GM23338 (cell line): ENCODE data around the gene DTD2. TPM values are rescaled to one million over a fixed set of nuclear protein-coding genes. Genes with fewer than 3 reads are reported as not detected.

ENCODE experiments used
- ATAC-seq: fragments of 200-7000 bp; cut with Tn5 transposase; 3 replicates; pipeline ENCODE4 v1.9.1; 2020
- DNase-seq: peaks from one replicate; pipeline ENCODE4 v3.0.0-alpha.2; 2015; ENCODE audit warnings: low spot score
- H2AFZ ChIP-seq: fragments of 200-600 bp; sonication (generic); 2 replicates; pipeline ENCODE4 v1.8.0; 2016; ENCODE audit warnings: antibody characterized with exemption, mild to moderate bottlenecking, moderate library complexity
- H3F3A ChIP-seq: fragments of 200-600 bp; sonication (generic); replicated peaks from 2 replicates; pipeline ENCODE4 v1.8.0; 2017; ENCODE audit warnings: antibody characterized with exemption, mixed run types, low read depth
- H3K27ac ChIP-seq: fragments of 200-600 bp; sonication (generic); 2 replicates; pipeline ENCODE4 v1.6.1; 2016; ENCODE audit warnings: low read depth
- H3K27me3 ChIP-seq: fragments of 200-600 bp; sonication (generic); 2 replicates; pipeline ENCODE4 v1.8.0; 2016; ENCODE audit warnings: mild to moderate bottlenecking, mixed run types, moderate library complexity; ENCODE audit not compliant: insufficient read depth
- H3K36me3 ChIP-seq: fragments of 200-600 bp; sonication (generic); 2 replicates; pipeline ENCODE4 v1.8.0; 2016; ENCODE audit warnings: mild to moderate bottlenecking; ENCODE audit not compliant: insufficient read depth
- H3K4me1 ChIP-seq: fragments of 200-600 bp; sonication (generic); 2 replicates; pipeline ENCODE4 v1.8.0; 2016; ENCODE audit warnings: mild to moderate bottlenecking, moderate library complexity; ENCODE audit not compliant: insufficient read depth
- H3K4me2 ChIP-seq: fragments of 200-600 bp; sonication (generic); 2 replicates; pipeline ENCODE4 v1.7.1; 2017; ENCODE audit warnings: mixed run types
- H3K4me3 ChIP-seq: fragments of 200-600 bp; sonication (generic); 2 replicates; pipeline ENCODE4 v1.6.1; 2016; ENCODE audit warnings: mixed run types
- H3K79me2 ChIP-seq: fragments of 200-600 bp; sonication (generic); replicated peaks from 2 replicates; pipeline ENCODE4 v1.8.0; 2017; ENCODE audit warnings: mild to moderate bottlenecking; ENCODE audit not compliant: insufficient read depth
- H3K9me2 ChIP-seq: fragments of 200-600 bp; sonication (generic); 2 replicates; pipeline ENCODE4 v1.8.0; 2017; ENCODE audit not compliant: insufficient read depth
- H4K20me1 ChIP-seq: fragments of 200-600 bp; sonication (generic); replicated peaks from 2 replicates; pipeline ENCODE4 v1.8.0; 2017; ENCODE audit warnings: mild to moderate bottlenecking; ENCODE audit not compliant: insufficient read depth
- H3K27ac Mint-ChIP-seq: 2 replicates; pipeline ENCODE4 v1.8.0; 2020; ENCODE audit warnings: inconsistent platforms, mild to moderate bottlenecking, moderate library complexity, mixed read lengths
- H3K27me3 Mint-ChIP-seq: 3 replicates; pipeline ENCODE4 v1.8.0; 2022; ENCODE audit warnings: low read depth, mild to moderate bottlenecking, moderate library complexity, mixed read lengths, inconsistent platforms; ENCODE audit not compliant: insufficient read depth, poor library complexity
- H3K36me3 Mint-ChIP-seq: 3 replicates; pipeline ENCODE4 v1.8.0; 2021; ENCODE audit warnings: low read depth, mild to moderate bottlenecking, inconsistent platforms, moderate library complexity, mixed read lengths
- H3K4me1 Mint-ChIP-seq: 3 replicates; pipeline ENCODE4 v1.8.0; 2020; ENCODE audit warnings: mild to moderate bottlenecking, inconsistent platforms, mixed read lengths
- H3K4me3 Mint-ChIP-seq: 3 replicates; pipeline ENCODE4 v1.8.0; 2021; ENCODE audit warnings: moderate library complexity, mild to moderate bottlenecking, inconsistent platforms, mixed read lengths
- H3K9me3 Mint-ChIP-seq: 3 replicates; pipeline ENCODE4 v1.8.0; 2020; ENCODE audit warnings: moderate library complexity, mild to moderate bottlenecking, inconsistent platforms, mixed read lengths
- CREB1 ChIP-seq: fragments of 250-450 bp; sonication (Bioruptor Pico); IDR thresholded peaks from 2 replicates; pipeline ENCODE4 v1.5.0; 2020; ENCODE audit warnings: low read depth, mild to moderate bottlenecking, moderate library complexity
- CTCF ChIP-seq, 2 experiments: fragments of 200-600 bp in 1 of 2; sonication (generic) in 1 of 2; conservative IDR thresholded peaks; 2 replicates each; pipeline versions ENCODE4 v1.5.1 to v1.6.1; 2016 to 2017; ENCODE audit warnings: antibody characterized with exemption in 2 of 2, low read depth in 2 of 2, mild to moderate bottlenecking in 2 of 2, moderate library complexity in 1 of 2
- ETS1 ChIP-seq: IDR thresholded peaks from 2 replicates; pipeline ENCODE4 v1.6.1; 2016; ENCODE audit warnings: antibody characterized with exemption
- EZH2 ChIP-seq: fragments of 200-600 bp; sonication (generic); IDR thresholded peaks from one replicate; pipeline ENCODE4 v1.8.0; 2017; ENCODE audit warnings: antibody characterized with exemption, mild to moderate bottlenecking, low read depth; ENCODE audit not compliant: unreplicated experiment
- EZH2phosphoT487 ChIP-seq: fragments of 200-600 bp; sonication (generic); IDR thresholded peaks from one replicate; pipeline ENCODE4 v1.8.1; 2018; ENCODE audit warnings: antibody characterized with exemption; ENCODE audit not compliant: unreplicated experiment
- JUNB ChIP-seq: IDR thresholded peaks from one replicate; pipeline ENCODE4 v1.6.1; 2016; ENCODE audit warnings: antibody characterized with exemption; ENCODE audit not compliant: unreplicated experiment
- NANOG ChIP-seq: IDR thresholded peaks from 2 replicates; pipeline ENCODE4 v1.6.1; 2016; ENCODE audit warnings: antibody characterized with exemption, borderline replicate concordance
- POLR2AphosphoS5 ChIP-seq: IDR thresholded peaks from 2 replicates; pipeline ENCODE4 v1.6.1; 2016; ENCODE audit warnings: antibody characterized with exemption, low read depth
- REST ChIP-seq: IDR thresholded peaks from one replicate; pipeline ENCODE4 v1.6.1; 2018; ENCODE audit warnings: antibody characterized with exemption; ENCODE audit not compliant: unreplicated experiment
- STAT1 ChIP-seq: IDR thresholded peaks from one replicate; pipeline ENCODE4 v1.6.1; 2016; ENCODE audit warnings: antibody characterized with exemption; ENCODE audit not compliant: unreplicated experiment
- ZNF114 ChIP-seq: fragments of 250-450 bp; sonication (Bioruptor Pico); IDR thresholded peaks from 2 replicates; pipeline ENCODE4 v1.5.0; 2020; ENCODE audit warnings: mild to moderate bottlenecking, moderate library complexity
- ZNF331 ChIP-seq: fragments of 250-450 bp; sonication (Bioruptor Pico); IDR thresholded peaks from 2 replicates; pipeline ENCODE4 v1.5.0; 2020; ENCODE audit warnings: low read depth, mild to moderate bottlenecking, moderate library complexity
- ZNF462 ChIP-seq: fragments of 250-450 bp; sonication (Bioruptor Pico); IDR thresholded peaks from 2 replicates; pipeline ENCODE4 v1.5.0; 2020; ENCODE audit warnings: mild to moderate bottlenecking, moderate library complexity
- polyA plus RNA-seq: library from polyadenylated mRNA; unstranded; fragments of >200 nt; fragmentation: Nextera tagmentation; extraction: Ambion mirVana; gene quantifications from 2 replicates; pipeline ENCODE4 v1.2.1, GENCODE V29; 2016
- total RNA-seq: library from RNA; depleted of rRNA; stranded (reverse); fragments of >200 nt; shearing (Covaris generic); gene quantifications from 2 replicates; pipeline ENCODE4 v1.2.3, GENCODE V29; 2014

Gene DTD2
- total and polyA plus RNA-seq, 2 experiments from 2014 or later: 6.3 to 37.5 TPM

GRCh38 chr14:31492759-31493498 lies 35.6 kb upstream of the DTD2 start:
- ATAC-seq (no peak), DNase-seq (no peak)
- peaks cover 11% of the 10 kb centered on the region; the same call in 2 of the 3 replicates for H3K9me3 Mint-ChIP-seq
- H3K4me1 ChIP-seq: no peaks in the 10 kb centered on the region
- peaks cover 2% of the 10 kb centered on the region for H3K27me3 Mint-ChIP-seq
- H4K20me1 ChIP-seq: no peaks in the 10 kb centered on the region
- no peak overlapping the region for H3K27ac Mint-ChIP-seq
- no peaks in the 10 kb centered on the region for H3K36me3 ChIP-seq
- peaks cover 6% of the 10 kb centered on the region; the same call in 2 of the 3 replicates for H3K36me3 Mint-ChIP-seq
- no peaks in the 10 kb centered on the region for H3F3A ChIP-seq
- H3K79me2 ChIP-seq: no peaks in the 10 kb centered on the region
- no peak overlapping the region for H3K4me3 ChIP-seq
- H3K4me2 ChIP-seq: no peak overlapping the region
- no peak overlapping the region for H3K27ac ChIP-seq
- no peak overlapping the region for H2AFZ ChIP-seq
- no peak for TF ChIP-seq ZNF462 (CRISPR knock-in tag)
- TF ChIP-seq CREB1 (CRISPR knock-in tag): no peak
- no peak for TF ChIP-seq STAT1
- no peak for TF ChIP-seq JUNB
- no peak for TF ChIP-seq ZNF114
- TF ChIP-seq ZNF331 (CRISPR knock-in tag): no peak
- TF ChIP-seq ETS1: no peak
- TF ChIP-seq POLR2AphosphoS5: no peak
- no peak for TF ChIP-seq EZH2
- no peak for TF ChIP-seq REST
- no peak for TF ChIP-seq NANOG
- TF ChIP-seq CTCF (conservative IDR thresholded peaks at IDR 0.05; ENCODE audit: low read depth in 2 of 2): no peak
- TF ChIP-seq EZH2phosphoT487: no peak
- H3K27me3 ChIP-seq: no peaks in the 10 kb centered on the region
- H3K4me3 Mint-ChIP-seq: no peak overlapping the region
- H3K4me1 Mint-ChIP-seq: no peaks in the 10 kb centered on the region
- H3K9me2 ChIP-seq: no peaks in the 10 kb centered on the region
